SIG-M5 treated with dmso at 0.1 percent for 504 hours (cell line): Measurements from ENCODE around the gene UFM1.
"Not testable (repeated sequence)": the region's sequence is repeated elsewhere in the genome, so short reads cannot be mapped to it uniquely, and the experiment has no call there.

ENCODE experiments used
- DNase-seq: peaks from one replicate; lab custom pipeline; 2025; ENCODE audit not compliant: unreplicated experiment; lab: John Stamatoyannopoulos, UW

UFM1 gene

DNA sequence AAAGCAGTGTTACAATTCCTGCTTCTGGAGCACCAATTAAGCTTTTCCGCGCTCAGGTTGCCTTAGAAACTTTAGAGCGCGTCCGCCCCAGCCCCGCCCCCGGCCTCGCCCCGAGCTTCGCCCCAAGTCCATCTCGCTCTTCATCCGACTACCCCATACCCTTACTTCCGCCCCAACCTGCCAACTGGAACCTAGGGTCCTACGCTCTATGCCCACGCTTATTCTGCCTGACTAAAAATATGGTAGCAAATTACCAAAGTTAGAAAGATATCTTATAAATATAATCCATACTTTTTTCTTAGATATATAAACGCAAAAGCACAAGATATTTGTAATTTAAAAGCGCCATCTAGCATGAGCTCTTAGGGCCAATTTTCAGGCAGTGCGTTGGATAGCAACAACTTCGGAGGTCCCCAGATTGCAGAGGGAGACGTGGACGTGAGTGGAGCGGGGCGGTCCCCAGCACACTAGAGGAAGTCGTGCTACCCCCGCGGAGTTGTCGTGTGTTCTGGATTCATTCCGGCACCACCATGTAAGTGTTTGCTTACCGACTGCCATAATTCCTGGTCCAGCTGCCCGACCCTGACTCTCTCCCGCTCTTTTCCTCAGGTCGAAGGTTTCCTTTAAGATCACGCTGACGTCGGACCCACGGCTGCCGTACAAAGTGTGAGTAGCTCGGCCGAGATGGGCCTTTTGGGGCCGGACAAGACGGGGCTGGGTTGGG is at the start of gene UFM1:
Gene UFM1 (plus strand): TSS at position 462 of the 724 bp plus-strand sequence. CDS start 69 bp downstream, at position 531.
- peak; percentile 96 for DNase-seq

- no peak for DNase-seq
Measured at GRCh38 chr13:38301236-38301635, 48.4 kb upstream of the UFM1 start.

DNA sequence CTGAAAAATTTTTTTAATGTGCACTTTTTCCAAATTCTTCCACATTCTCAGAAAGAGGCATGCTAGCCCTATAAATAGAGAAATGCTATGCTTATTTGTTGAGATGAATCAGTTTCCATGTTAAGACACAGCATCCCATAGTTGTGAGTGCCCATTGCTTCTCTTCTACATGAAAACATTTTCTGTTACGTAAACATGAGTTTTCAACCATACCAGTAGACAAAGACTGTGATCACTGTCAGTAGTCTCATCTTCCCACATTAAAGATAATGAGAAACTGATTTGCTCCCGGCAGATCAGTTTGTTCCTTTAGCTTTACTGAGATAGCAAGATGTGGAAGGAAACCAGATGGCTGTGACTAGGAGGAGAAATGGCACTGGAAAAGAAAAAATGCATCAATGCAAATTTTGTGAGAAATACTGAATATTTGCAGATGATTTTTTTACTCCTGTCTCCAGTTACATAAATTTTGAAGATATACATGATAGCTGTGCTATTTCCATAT is 45.8 kb upstream of the UFM1 start:
- no peak for DNase-seq

- no peak for DNase-seq
Measured at GRCh38 chr13:38308736-38309135, 40.9 kb upstream of the UFM1 start.

GRCh38 chr13:38309397-38309796 is 40.3 kb upstream of the UFM1 start:
- no peak for DNase-seq

- DNase-seq: not testable (repeated sequence)
Measured at GRCh38 chr13:38311175-38311574, 38.5 kb upstream of the UFM1 start.

- no peak for DNase-seq
Measured at GRCh38 chr13:38316129-38316528, 33.5 kb upstream of the UFM1 start.

GRCh38 chr13:38321654-38322053 is 28.0 kb upstream of the UFM1 start:
- DNase-seq: no peak

GRCh38 chr13:38325426-38325825 is 24.2 kb upstream of the UFM1 start:
- no peak for DNase-seq

- DNase-seq: no peak
Measured at GRCh38 chr13:38328699-38329098, 21.0 kb upstream of the UFM1 start.

GRCh38 chr13:38334845-38335244 is 14.8 kb upstream of the UFM1 start:
- no peak for DNase-seq

DNA sequence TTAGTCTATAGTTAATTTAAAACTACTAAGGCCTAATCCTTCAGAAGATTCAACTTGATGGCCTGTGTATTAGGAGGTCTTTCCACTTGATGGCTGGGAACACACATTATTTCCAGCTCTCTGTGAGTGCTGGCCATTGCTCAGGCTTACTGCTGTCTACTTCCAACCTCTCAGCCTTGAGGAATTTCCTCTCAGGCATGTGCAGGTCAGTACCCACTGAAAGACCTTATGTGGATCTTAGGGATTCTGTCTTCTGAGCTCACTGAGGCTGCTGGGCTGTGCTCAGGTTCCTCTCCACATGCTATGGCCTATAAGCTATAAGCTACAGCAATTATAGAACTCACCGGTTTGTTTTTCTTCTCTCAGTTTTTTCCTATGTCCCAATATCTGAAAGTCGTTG is 11.6 kb upstream of the UFM1 start:
- no peak for DNase-seq

GRCh38 chr13:38340624-38341023 is 9.0 kb upstream of the UFM1 start:
- DNase-seq: no peak

- DNase-seq: no peak
Measured at GRCh38 chr13:38341149-38341692, 8.4 kb upstream of the UFM1 start.

GRCh38 chr13:38346764-38347163 is 2.9 kb upstream of the UFM1 start:
- no peak for DNase-seq

DNA sequence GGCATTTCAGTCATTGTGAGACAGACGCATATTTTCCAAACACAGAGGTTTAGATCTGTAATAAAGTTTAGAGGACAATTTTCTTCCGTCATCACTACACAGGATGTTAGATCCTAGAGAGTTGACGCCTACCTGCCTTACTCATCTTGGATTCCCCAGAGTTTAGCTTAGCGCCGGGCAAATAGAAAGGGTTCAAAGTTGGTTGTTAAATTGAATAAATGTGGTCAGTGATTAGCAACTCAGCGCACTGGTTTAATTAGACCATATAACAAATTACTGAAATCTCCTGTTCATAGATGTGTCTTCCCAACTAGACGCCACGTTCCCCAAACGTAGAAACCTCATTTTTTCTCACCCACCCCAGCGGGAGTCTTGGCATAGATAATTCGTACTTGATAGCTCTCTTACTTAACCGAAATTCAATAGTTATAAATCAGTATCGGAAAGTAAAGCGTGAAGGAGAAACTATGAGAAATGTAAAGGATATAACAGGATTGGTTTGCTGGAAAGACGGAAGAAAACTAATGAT is 726 bp upstream of the UFM1 start:
- DNase-seq: peak; percentile 46

DNA sequence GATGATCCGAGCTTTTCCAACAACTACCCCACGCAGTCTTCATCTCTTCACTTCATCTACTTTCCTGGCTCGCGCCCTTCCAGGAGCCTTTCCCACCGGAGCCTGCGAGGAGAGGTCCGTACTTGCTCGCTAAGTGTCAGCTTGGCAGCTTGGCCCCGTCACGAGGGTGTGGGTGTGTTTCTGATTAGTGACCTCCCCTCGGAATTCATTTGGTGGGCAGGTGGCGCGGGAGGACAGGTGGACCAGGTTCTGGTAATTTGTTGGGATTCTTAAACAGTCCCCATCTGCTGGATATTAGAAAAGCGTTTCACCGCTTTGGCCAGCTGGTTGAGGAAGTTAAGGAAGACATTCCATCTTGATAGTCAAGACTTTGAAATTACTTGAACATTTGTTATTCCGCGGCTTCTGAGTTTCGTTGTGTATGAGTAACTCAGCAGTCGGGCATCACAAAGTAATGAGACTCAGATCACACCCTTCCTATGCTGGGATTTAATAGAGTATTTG is 515 bp downstream of the UFM1 start:
- DNase-seq: peak; percentile 21

- DNase-seq: no peak
Measured at GRCh38 chr13:38355595-38356119, 6.0 kb downstream of the UFM1 start.

GRCh38 chr13:38358684-38359083 is 9.0 kb downstream of the UFM1 start:
- DNase-seq: no peak

GRCh38 chr13:38361542-38362262 is 12.1 kb downstream of the UFM1 start:
- DNase-seq: no peak

GRCh38 chr13:38363219-38363618 is 13.6 kb downstream of the UFM1 start:
- DNase-seq: no peak
